Measurements from ENCODE around the gene CDR2. TPM values are rescaled to one million over a fixed set of nuclear protein-coding genes. Genes with fewer than 3 reads are reported as not detected.

The CDR2 gene
- total RNA-seq, 4 donors from 2014 or later, result 6.6 to 21.4 (median 8.7) TPM

GRCh38 chr16:22337045-22337444 lies 37.4 kb downstream of the CDR2 start:
- no peaks in the 10 kb centered on the region for H3K4me1 ChIP-seq

GRCh38 chr16:22336581-22336980 lies 37.8 kb downstream of the CDR2 start:
- Histone ChIP-seq H3K9me3 (peaks cover 0 to 21% (median 17%) of the 10 kb centered on the region in 3 donors), H3K27me3 (no peaks in the 10 kb centered on the region), H3K4me3 (no peak overlapping the region), H3K4me1 (no peaks in the 10 kb centered on the region), H3K36me3 (peaks cover 5 to 70% (median 19%) of the 10 kb centered on the region in 3 donors), H3K27ac (no peak overlapping the region)
- intact Hi-C loops (cut with DNase I), result no loop called here
- TF ChIP-seq POLR2A (IDR thresholded peaks at IDR 0.05) (no peak), CTCF (IDR thresholded peaks at IDR 0.05) (no peak)
- DNase-seq, result no peak

More at GRCh38 chr16:22337045-22337444, 37.4 kb downstream of the CDR2 start:
- Histone ChIP-seq H3K4me3 (no peak overlapping the region), H3K27ac (no peak overlapping the region), H3K27me3 (no peaks in the 10 kb centered on the region), H3K36me3 (peaks cover 5 to 65% (median 18%) of the 10 kb centered on the region in 3 donors), H3K9me3 (peaks cover 0 to 21% (median 17%) of the 10 kb centered on the region in 3 donors)
- DNase-seq, result no peak
- TF ChIP-seq CTCF (IDR thresholded peaks at IDR 0.05), result no peak
- TF ChIP-seq POLR2A (IDR thresholded peaks at IDR 0.05), result no peak
- intact Hi-C loops (cut with DNase I), result no loop called here

- WGBS, 2 donors, result 95% methylated on average over 2 of the region's 3 CpGs; no CpG with 5 or more reads in 1 of the 2 donors
- intact Hi-C loops (cut with DNase I), result no loop called here
- Histone ChIP-seq H3K4me1 (no peaks in the 10 kb centered on the region), H3K9me3 (peaks cover 0 to 21% (median 17%) of the 10 kb centered on the region in 3 donors), H3K27ac (no peak overlapping the region), H3K27me3 (no peaks in the 10 kb centered on the region), H3K36me3 (peaks cover 5 to 76% (median 23%) of the 10 kb centered on the region in 3 donors), H3K4me3 (no peak overlapping the region)
- TF ChIP-seq CTCF (IDR thresholded peaks at IDR 0.05), result no peak
- TF ChIP-seq POLR2A (IDR thresholded peaks at IDR 0.05), result no peak
- DNase-seq, result no peak
These were observed 38.7 kb downstream of the CDR2 start for GRCh38 chr16:22335668-22336246.

- intact Hi-C loops (cut with DNase I), result no loop called here
- H3K27ac ChIP-seq, result no peak overlapping the region
- DNase-seq, result no peak
- no peak overlapping the region for H3K4me3 ChIP-seq
- H3K4me1 ChIP-seq, result no peaks in the 10 kb centered on the region
- TF ChIP-seq POLR2A (IDR thresholded peaks at IDR 0.05) (no peak), CTCF (IDR thresholded peaks at IDR 0.05) (no peak)
- WGBS, 2 donors, result 71 to 94% methylated on average over 6 of the region's 6 CpGs
- H3K9me3 ChIP-seq, result peaks cover 0 to 21% (median 17%) of the 10 kb centered on the region in 3 donors
- H3K27me3 ChIP-seq, result no peaks in the 10 kb centered on the region
- peaks cover 5 to 89% (median 28%) of the 10 kb centered on the region in 3 donors for H3K36me3 ChIP-seq
These were observed 40.9 kb downstream of the CDR2 start for GRCh38 chr16:22333457-22333994.

GRCh38 chr16:22330326-22330725 lies 44.1 kb downstream of the CDR2 start:
- no peaks in the 10 kb centered on the region for H3K9me3 ChIP-seq
- peak overlapping the region in 2 of 4 donors; percentile 13 to 16 for H3K27ac ChIP-seq
- H3K4me3 ChIP-seq, result no peak overlapping the region
- intact Hi-C loops (cut with DNase I), result no loop called here
- peaks cover 19 to 98% (median 44%) of the 10 kb centered on the region in 3 donors for H3K36me3 ChIP-seq
- H3K4me1 ChIP-seq, result no peaks in the 10 kb centered on the region
- DNase-seq, result no peak
- TF ChIP-seq CTCF (IDR thresholded peaks at IDR 0.05) (no peak), POLR2A (IDR thresholded peaks at IDR 0.05) (no peak)
- WGBS, 2 donors, result 53 to 62% methylated on average over 4 of the region's 4 CpGs
- no peaks in the 10 kb centered on the region for H3K27me3 ChIP-seq

Data from esophagus squamous epithelium (tissue), 5 donors.